IMR-90 (cell line): ENCODE measurements around the gene NRP1. TPM values are rescaled to one million over a fixed set of nuclear protein-coding genes. Genes with fewer than 3 reads are reported as not detected.
A peak's percentile ranks its signal among the peaks of the same experiment; 100 is the strongest.

Experiments
- ATAC-seq: fragments of 200-7000 bp; cut with Tn5 transposase; 2 replicates; pipeline ENCODE4 v1.9.1; 2020; ENCODE audit warnings: low read depth, mild to moderate bottlenecking, moderate library complexity
- BruUV-seq: library from RNA; stranded (reverse); fragments of 400-500 nt; replicated peaks from 2 replicates; lab custom pipeline; 2021; lab: Mats Ljungman, UMichigan
- CTCF ChIA-PET: fragments of 300-600 bp; formaldehyde crosslinking; extraction: SDS; loops from one replicate; lab custom pipeline; 2021; ENCODE audit warnings: antibody characterized with exemption; lab: Yijun Ruan, JAX
- POLR2A ChIA-PET: fragments of 300-600 bp; sonication (Branson Sonifier 250); formaldehyde crosslinking; loops from one replicate; lab custom pipeline; 2022; ENCODE audit warnings: antibody characterized with exemption; ENCODE audit not compliant: unreplicated experiment; lab: Charles Lee
- DNase-seq: peaks from one replicate; pipeline ENCODE4 v3.0.0; 2013
- H2AFZ ChIP-seq: replicated peaks from 2 replicates; pipeline ENCODE3; 2013; ENCODE audit warnings: low read length, mild to moderate bottlenecking; ENCODE audit not compliant: poor library complexity
- H2AK5ac ChIP-seq: 2 replicates; pipeline ENCODE4 v1.6.1; 2013; ENCODE audit warnings: low read depth, low read length, inconsistent platforms
- H2AK9ac ChIP-seq: replicated peaks from 2 replicates; pipeline ENCODE3; 2013; ENCODE audit warnings: mild to moderate bottlenecking, low read depth, low read length, moderate library complexity; ENCODE audit not compliant: poor library complexity
- H2BK120ac ChIP-seq: 2 replicates; pipeline ENCODE4 v1.6.1; 2013; ENCODE audit warnings: low read depth, low read length, inconsistent platforms
- H2BK15ac ChIP-seq: 3 replicates; pipeline ENCODE4 v1.6.1; 2013; ENCODE audit warnings: low read depth, low read length, inconsistent platforms
- H2BK20ac ChIP-seq: 2 replicates; pipeline ENCODE4 v1.6.1; 2013; ENCODE audit warnings: low read depth, mild to moderate bottlenecking, inconsistent platforms, low read length, moderate library complexity
- H2BK5ac ChIP-seq: 2 replicates; pipeline ENCODE4 v1.6.1; 2013; ENCODE audit warnings: mild to moderate bottlenecking, low read depth, low read length, inconsistent platforms; ENCODE audit not compliant: poor library complexity, severe bottlenecking
- H3K14ac ChIP-seq: replicated peaks from 2 replicates; pipeline ENCODE4 v1.6.1; 2013; ENCODE audit warnings: low read depth, low read length, inconsistent platforms
- H3K18ac ChIP-seq: 2 replicates; pipeline ENCODE4 v1.6.1; 2013; ENCODE audit warnings: low read depth, low read length, control low read depth
- H3K23ac ChIP-seq: 2 replicates; pipeline ENCODE4 v1.6.1; 2013; ENCODE audit warnings: low read depth, low read length, inconsistent platforms
- H3K27ac ChIP-seq: 2 replicates; pipeline ENCODE4 v1.5.1; 2013; ENCODE audit warnings: mild to moderate bottlenecking, control low read depth, low read length; ENCODE audit not compliant: insufficient read depth
- H3K27me3 ChIP-seq: 2 replicates; pipeline ENCODE4 v1.6.1; 2013; ENCODE audit warnings: low read length; ENCODE audit not compliant: control insufficient read depth, insufficient read depth
- H3K36me3 ChIP-seq: 2 replicates; pipeline ENCODE4 v1.6.1; 2013; ENCODE audit warnings: low read length, mixed read lengths; ENCODE audit not compliant: control insufficient read depth, insufficient read depth
- H3K4ac ChIP-seq: 2 replicates; pipeline ENCODE4 v1.6.1; 2013; ENCODE audit warnings: low read depth, low read length, inconsistent platforms
- H3K4me1 ChIP-seq: 2 replicates; pipeline ENCODE4 v1.6.1; 2013; ENCODE audit warnings: low read length, mixed read lengths; ENCODE audit not compliant: control insufficient read depth, insufficient read depth
- H3K4me2 ChIP-seq: 2 replicates; pipeline ENCODE4 v1.6.1; 2013; ENCODE audit warnings: low read depth, mild to moderate bottlenecking, control low read depth, low read length, moderate library complexity
- H3K4me3 ChIP-seq: 2 replicates; pipeline ENCODE4 v1.5.1; 2013; ENCODE audit warnings: low read depth, mild to moderate bottlenecking, control low read depth, low read length, moderate library complexity; ENCODE audit not compliant: insufficient read depth
- H3K56ac ChIP-seq: 2 replicates; pipeline ENCODE4 v1.6.1; 2013; ENCODE audit warnings: low read length, inconsistent platforms; ENCODE audit not compliant: insufficient read depth; ENCODE audit errors: extremely low read depth
- H3K79me1 ChIP-seq, 2 experiments: 2 replicates each; pipeline ENCODE4 v1.6.1; 2013; ENCODE audit warnings: low read length in 2 of 2, inconsistent platforms in 1 of 2, low read depth in 1 of 2
- H3K9ac ChIP-seq: 2 replicates; pipeline ENCODE4 v1.6.1; 2013; ENCODE audit warnings: low read depth, low read length, control low read depth
- H3K9me1 ChIP-seq: 2 replicates; pipeline ENCODE4 v1.6.1; 2013; ENCODE audit warnings: low read length, inconsistent platforms; ENCODE audit not compliant: insufficient read depth
- H3K9me3 ChIP-seq: 2 replicates; pipeline ENCODE4 v1.6.1; 2013; ENCODE audit warnings: low read length; ENCODE audit not compliant: control insufficient read depth, insufficient read depth
- H4K20me1 ChIP-seq: 2 replicates; pipeline ENCODE4 v1.6.1; 2013; ENCODE audit warnings: low read length, inconsistent platforms; ENCODE audit not compliant: insufficient read depth
- H4K5ac ChIP-seq: 2 replicates; pipeline ENCODE4 v1.6.1; 2013; ENCODE audit warnings: mild to moderate bottlenecking, low read depth, low read length, control low read depth
- H4K8ac ChIP-seq, 2 experiments: 2 replicates each; pipeline ENCODE4 v1.6.1; 2013; ENCODE audit warnings: low read depth in 2 of 2, low read length in 2 of 2, control low read depth in 1 of 2, inconsistent platforms in 1 of 2
- H4K91ac ChIP-seq: 2 replicates; pipeline ENCODE4 v1.6.1; 2013; ENCODE audit warnings: low read depth, low read length, inconsistent platforms; ENCODE audit not compliant: insufficient read depth
- CEBPB ChIP-seq: IDR thresholded peaks from 2 replicates; pipeline ENCODE4 v1.6.1; 2012; ENCODE audit warnings: low read depth, low read length, improper control_type of control experiment
- CTCF ChIP-seq: conservative IDR thresholded peaks from 2 replicates; pipeline ENCODE4 v1.5.1; 2012; ENCODE audit warnings: mild to moderate bottlenecking, low read depth, low read length, improper control_type of control experiment
- MAZ ChIP-seq: IDR thresholded peaks from 2 replicates; pipeline ENCODE4 v1.6.1; 2012; ENCODE audit warnings: low read depth, mild to moderate bottlenecking, low read length, improper control_type of control experiment, moderate library complexity, borderline replicate concordance
- POLR2A ChIP-seq: IDR thresholded peaks from 2 replicates; pipeline ENCODE4 v1.6.1; 2012; ENCODE audit warnings: mild to moderate bottlenecking, low read depth, low read length
- RAD21 ChIP-seq: IDR thresholded peaks from 2 replicates; pipeline ENCODE4 v1.6.1; 2012; ENCODE audit warnings: low read length, improper control_type of control experiment
- SMC3 ChIP-seq: fragments of 150-350 bp; IDR thresholded peaks from 2 replicates; pipeline ENCODE4 v1.6.1; 2016; ENCODE audit warnings: low read depth, mild to moderate bottlenecking, antibody characterized with exemption, low read length, moderate library complexity
- WGBS, 2 experiments: methylation state at CpG; one replicate each; pipeline versions ENCODE4 v1.1.5 to v1.1.7; 2013; ENCODE audit warnings: missing lambda C conversion rate in 2 of 2; ENCODE audit not compliant: insufficient read length in 1 of 2; ENCODE audit errors: extremely low coverage in 2 of 2; 5-methylcytosine and 5-hydroxymethylcytosine counted together
- dilution Hi-C: fragments of 300-500 bp; cut with HindIII; formaldehyde crosslinking; loops from one replicate; pipeline ENCODE4 v1.14.3; 2018; ENCODE audit warnings: low sequenced_read_pairs; ENCODE audit not compliant: unreplicated experiment
- in situ Hi-C: fragments of 300-500 bp; cut with MboI; formaldehyde crosslinking; loops from 3 replicates; pipeline ENCODE4 v1.14.3; 2019; ENCODE audit warnings: low sequenced_read_pairs, inconsistent platforms, mixed read lengths
- intact Hi-C: fragments of 100-400 bp; cut with micrococcal nuclease; formaldehyde crosslinking; loops from 2 replicates; pipeline ENCODE4 v1.10.0; 2022
- polyA plus RNA-seq, 3 experiments: library from polyadenylated mRNA; depleted of rRNA; stranded (reverse); fragments of >200 nt; gene quantifications; 2 replicates each; pipeline ENCODE4 v1.2.3, GENCODE V29; 2012; ENCODE audit warnings: low replicate concordance in 1 of 3
- total RNA-seq: library from RNA; depleted of rRNA; stranded (reverse); fragments of >200 nt; gene quantifications from 2 replicates; pipeline ENCODE4 v1.2.3, GENCODE V29; 2012

NRP1 gene
- total and polyA plus RNA-seq, 2 of the 4 experiments (the other 2 are of a cell fraction): 108 to 227 TPM

GRCh38 chr10:33330543-33331378 lies 3.7 kb downstream of the NRP1 start:
- H3K4me2 ChIP-seq: peak overlapping the region; percentile 98
- dilution Hi-C loops: no loop called here
- no CpG with 5 or more reads among the region's 13 CpGs for WGBS, 2 experiments
- H2AK5ac ChIP-seq: 0 out of 2 replicates have a peak overlapping the region, but pooled peaks have one; percentile 13
- no peak overlapping the region; the same call in 1 of the 2 replicates for H4K91ac ChIP-seq
- peak overlapping the region; percentile 57 for H2BK5ac ChIP-seq
- peak overlapping the region; percentile 74; the same call in 1 of the 2 replicates for H3K23ac ChIP-seq
- H4K20me1 ChIP-seq: no peaks in the 10 kb centered on the region
- intact Hi-C loops: loop anchor here (1.0 to 10.0 kb wide), 16 partner anchors 92 to 1308 kb away; no protein-coding TSS in a partner anchor
- H3K4ac ChIP-seq: peak overlapping the region; percentile 4; the same call in 1 of the 2 replicates
- H3K4me1 ChIP-seq: peaks cover 8% of the 10 kb centered on the region; the same call in 1 of the 2 replicates
- ATAC-seq (peak; percentile 27), DNase-seq (peak; percentile 90)
- peaks cover 10 to 25% of the 10 kb centered on the region in 2 experiments for H3K79me1 ChIP-seq
- peak overlapping the region in 1 of 2 experiments; percentile 26; a peak in 2 of 4 replicates for H4K8ac ChIP-seq
- H3K9me3 ChIP-seq: no peaks in the 10 kb centered on the region
- ChIA-PET CTCF (interaction anchor here (0.7 to 2.5 kb wide), 3 partner anchors 137 to 795 kb away, joined by 3 to 11 read pairs (median 5); no protein-coding TSS in a partner anchor), POLR2A (no interaction called here)
- no peak overlapping the region for H2AK9ac ChIP-seq
- no TSS peak for BruUV-seq
- H4K5ac ChIP-seq: peak overlapping the region; percentile 6; the same call in 1 of the 2 replicates
- H3K4me3 ChIP-seq: peak overlapping the region; percentile 85; the same call in 1 of the 2 replicates
- H3K9ac ChIP-seq: peak overlapping the region; percentile 53
- peak overlapping the region; percentile 7; the same call in 1 of the 2 replicates for H2BK120ac ChIP-seq
- H2BK15ac ChIP-seq: peak overlapping the region; percentile 17; the same call in 1 of the 3 replicates
- H3K18ac ChIP-seq: peak overlapping the region; percentile 70
- H2AFZ ChIP-seq: no peak overlapping the region
- H3K9me1 ChIP-seq: no peaks in the 10 kb centered on the region
- H3K27ac ChIP-seq: peak overlapping the region; percentile 35; the same call in 1 of the 2 replicates
- peak overlapping the region; percentile 8; the same call in 1 of the 2 replicates for H3K14ac ChIP-seq
- TF ChIP-seq POLR2A (no peak), CTCF (peak; percentile 92), MAZ (peak; percentile 68), RAD21 (peak; percentile 95), SMC3 (peak; percentile 91), CEBPB (no peak)
- peaks cover 4% of the 10 kb centered on the region for H3K36me3 ChIP-seq
- H2BK20ac ChIP-seq: peak overlapping the region; percentile 18; the same call in 1 of the 2 replicates
- in situ Hi-C loops: loop anchor here (5.0 to 25.0 kb wide), 3 partner anchors 582 to 1302 kb away; no protein-coding TSS in a partner anchor
- no peaks in the 10 kb centered on the region for H3K27me3 ChIP-seq
- H3K56ac ChIP-seq: no peak overlapping the region; the same call in 1 of the 2 replicates
